PC-3 (cell line): ENCODE results near the gene PPFIBP1.

Experiments
- CTCF ChIP-seq: fragments of 300-600 bp; sonication (generic); conservative IDR thresholded peaks from 2 replicates; pipeline ENCODE4 v1.5.1; 2017; ENCODE audit warnings: antibody characterized with exemption, low read depth, mild to moderate bottlenecking, low read length
- EZH2phosphoT487 ChIP-seq: fragments of 300-600 bp; sonication (generic); IDR thresholded peaks from 2 replicates; pipeline ENCODE4 v1.6.1; 2018; ENCODE audit warnings: mild to moderate bottlenecking, antibody characterized with exemption, low read length, borderline replicate concordance

DNA sequence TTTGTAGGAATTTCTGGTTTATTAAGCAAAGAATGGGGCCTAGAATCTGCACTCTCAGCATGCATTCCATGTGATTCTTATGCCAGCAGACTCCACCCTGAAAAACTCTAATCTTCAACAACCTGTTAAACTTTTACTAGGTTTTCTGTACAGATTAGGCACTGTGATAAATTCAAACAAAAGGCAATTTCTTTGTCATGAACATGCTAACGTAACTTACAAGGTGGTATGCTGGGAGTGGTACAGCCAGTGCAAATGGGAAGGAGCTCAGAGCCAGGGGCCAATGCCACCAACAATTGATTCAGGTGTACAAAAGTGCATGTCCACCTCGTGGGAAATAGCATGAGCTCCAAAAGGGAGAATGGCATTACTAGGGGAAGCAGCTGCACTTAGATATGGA, 83.0 kb downstream of the PPFIBP1 start:
- TF ChIP-seq CTCF (no peak), EZH2phosphoT487 (no peak)
